HG03469 (cell line): ENCODE measurements around the gene INF2.

Source experiments
- ATAC-seq: cut with Tn5 transposase; IDR thresholded peaks from one replicate; pipeline ENCODE4 v1.9.1; 2021; ENCODE audit warnings: mild to moderate bottlenecking, moderate library complexity, moderate number of reproducible peaks; ENCODE audit not compliant: unreplicated experiment

INF2 gene

DNA sequence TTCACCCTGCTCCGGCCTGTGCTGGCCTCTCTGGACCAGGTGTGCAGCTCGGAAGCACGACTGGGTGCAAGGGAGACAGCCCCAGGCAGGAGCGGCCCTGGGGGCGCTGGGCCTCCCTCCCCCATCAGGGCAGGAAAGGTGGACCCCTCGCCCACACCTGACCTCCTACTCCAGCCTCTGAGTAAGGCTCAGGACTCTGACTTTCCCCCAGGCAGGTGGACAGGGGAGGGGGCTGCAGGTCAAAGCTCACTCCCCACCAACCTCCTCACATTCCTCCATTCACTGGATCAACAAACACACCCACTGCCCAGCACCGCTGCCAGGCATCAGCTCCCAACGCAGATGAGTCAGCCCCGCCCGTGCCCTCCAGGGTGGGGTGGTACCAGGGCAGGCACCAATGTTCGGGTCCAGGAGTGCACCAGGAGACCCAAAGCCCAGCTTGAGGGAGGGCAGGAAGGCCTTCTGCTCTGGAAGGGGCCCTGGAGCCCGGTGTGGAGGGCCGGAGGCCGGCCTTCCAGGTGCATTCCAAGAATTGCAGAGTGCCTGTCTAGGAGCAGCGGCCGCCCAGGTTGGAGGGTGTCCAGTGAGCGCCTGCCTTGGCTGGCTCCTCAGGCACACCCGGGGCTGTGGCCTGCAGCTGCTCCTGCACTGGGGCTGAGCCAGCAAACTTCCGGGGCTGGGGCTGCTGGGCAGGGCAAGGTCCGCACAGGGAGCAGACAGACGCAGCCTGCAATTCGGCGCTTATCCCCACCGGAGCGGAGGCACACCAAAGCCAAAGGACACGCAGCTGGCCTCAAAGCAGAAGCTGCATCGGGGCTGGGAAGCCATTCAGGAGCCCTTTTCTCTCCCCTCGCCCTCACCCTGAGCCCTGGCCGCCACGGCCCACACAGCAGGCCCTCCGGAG, 1.6 kb upstream of the INF2 start:
- no peak for ATAC-seq

DNA sequence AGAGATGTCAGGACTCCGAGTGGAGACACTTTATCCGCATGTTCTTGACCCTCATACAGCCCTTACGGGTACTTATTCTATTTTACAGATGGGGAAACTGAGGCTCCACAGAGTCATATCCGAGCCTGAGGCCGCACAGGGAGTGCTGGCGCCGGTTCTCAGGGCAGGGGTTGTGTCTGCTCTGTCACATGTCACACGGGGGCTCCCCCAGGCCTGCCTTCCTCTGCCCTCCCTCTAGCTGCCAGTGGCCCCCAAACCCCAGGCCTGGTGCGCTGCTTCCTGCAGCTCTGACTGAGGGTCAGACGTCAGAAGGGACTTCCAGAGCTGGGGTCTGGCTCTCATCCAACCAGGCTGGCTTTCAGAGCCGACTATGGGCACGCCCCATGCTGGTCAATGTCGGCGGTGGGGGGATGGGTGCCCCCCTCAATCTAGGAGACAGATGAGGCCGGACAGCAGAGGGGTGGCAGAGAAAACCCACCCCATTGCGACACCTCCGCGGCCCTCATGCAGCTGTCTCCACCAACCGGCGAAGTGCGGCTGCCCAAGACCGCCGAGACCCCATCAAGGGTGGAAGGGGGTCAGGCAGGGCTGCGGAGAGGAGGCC, 811 bp upstream of the INF2 start:
- ATAC-seq, result no peak

DNA sequence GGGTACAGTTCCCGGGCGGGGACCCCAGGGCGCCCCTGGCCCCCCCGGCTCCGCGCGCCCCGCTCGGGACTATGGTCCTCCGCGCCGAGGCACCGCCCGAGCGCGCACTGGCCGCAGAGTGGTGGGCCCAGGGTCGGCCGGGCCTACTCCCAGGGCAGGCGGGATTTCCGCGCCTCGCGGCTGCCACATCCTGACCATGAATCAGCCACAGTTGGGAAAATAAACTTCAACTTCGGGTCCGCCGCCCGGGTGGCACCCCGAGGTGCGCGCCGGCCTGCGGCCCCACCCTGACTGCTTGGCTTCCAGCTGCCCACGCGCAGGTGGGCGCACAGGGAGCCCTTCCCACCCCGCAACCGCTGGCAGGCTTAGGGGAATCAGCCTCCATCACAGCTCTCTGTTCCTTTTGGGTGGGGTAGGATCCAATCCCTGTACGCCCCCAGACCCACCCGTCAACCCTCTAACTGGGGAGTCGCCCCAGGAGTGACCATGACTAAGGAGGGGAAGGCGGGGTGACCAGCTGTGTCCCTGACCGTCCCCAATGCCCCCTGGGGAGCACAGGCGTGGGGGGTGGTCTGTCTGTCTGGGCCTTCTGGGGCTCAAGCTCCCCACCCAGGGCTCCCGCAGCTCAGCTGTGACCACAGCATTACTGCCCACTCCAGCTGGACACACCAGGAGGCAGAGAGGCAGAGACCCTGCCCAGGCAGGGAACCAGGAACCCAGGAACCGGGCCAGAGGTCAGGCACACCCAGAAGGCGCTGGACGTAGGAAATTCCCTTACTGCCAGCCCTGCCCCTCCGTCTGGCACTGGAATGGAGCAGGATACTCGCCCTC, 678 bp downstream of the INF2 start:
- no peak for ATAC-seq

GRCh38 chr14:104690861-104691455, 1.5 kb downstream of the INF2 start:
- no peak for ATAC-seq

DNA sequence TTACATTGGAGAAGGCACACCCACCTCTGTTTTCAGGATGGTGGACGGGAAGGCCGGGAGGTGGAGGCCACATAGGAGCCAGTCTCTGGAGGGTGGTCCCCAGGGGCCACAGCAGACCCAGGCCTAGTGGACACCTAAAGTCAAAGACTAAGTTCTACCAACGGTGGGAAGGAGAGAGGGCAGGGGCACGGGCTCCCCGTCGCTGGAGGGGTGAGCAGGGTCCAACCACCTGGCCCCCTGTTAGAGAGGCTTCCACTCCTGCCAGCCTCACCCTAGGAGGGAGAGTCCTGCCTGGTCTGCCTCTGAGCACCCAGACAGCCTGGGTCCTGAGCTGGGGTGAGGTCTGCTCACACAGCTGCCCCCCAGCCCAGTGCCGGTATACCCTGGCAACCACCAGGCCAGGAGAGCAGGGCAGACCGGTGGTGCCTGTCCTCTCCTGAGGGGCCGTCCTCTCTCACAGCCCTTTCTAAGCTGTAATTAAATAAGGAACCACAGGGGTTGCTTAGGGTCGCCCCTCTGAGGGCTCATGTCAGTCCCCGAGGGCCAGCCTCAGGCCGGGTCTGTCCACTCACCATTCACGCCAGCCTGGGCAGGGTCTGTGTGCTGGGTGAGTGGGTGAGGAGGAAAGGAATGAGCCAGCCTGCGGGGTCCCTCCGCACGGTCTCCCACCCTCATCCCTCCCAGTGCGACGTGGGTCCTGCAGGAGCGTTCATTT, 2.3 kb downstream of the INF2 start:
- no peak for ATAC-seq

- ATAC-seq, result no peak
Measured at GRCh38 chr14:104692261-104692938, 3.0 kb downstream of the INF2 start.

DNA sequence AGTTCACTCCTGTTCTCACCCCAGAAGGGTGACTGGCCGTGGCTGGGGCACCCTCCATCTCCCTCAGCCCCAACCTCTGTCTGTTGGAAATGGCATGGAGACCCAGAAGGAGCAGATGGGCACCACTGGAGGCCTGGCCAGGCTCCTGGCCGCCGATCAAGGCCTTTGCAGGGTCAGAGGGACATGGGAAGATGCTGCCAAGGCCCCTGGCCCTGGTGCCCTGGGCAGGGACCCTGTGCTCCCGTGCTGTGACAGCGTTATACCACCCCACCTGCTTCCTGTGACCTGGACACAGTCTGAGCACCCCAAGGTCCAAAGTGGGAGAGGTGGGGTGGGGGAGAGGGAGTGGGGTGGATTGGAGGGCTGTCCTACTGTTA, 3.5 kb downstream of the INF2 start:
- no peak for ATAC-seq

- no peak for ATAC-seq
Measured at GRCh38 chr14:104693482-104694431, 4.3 kb downstream of the INF2 start.

GRCh38 chr14:104694475-104694950, 5.1 kb downstream of the INF2 start:
- ATAC-seq, result no peak

- ATAC-seq, result no peak
Measured at GRCh38 chr14:104694991-104695659, 5.7 kb downstream of the INF2 start.

GRCh38 chr14:104695660-104696000, 6.2 kb downstream of the INF2 start:
- no peak for ATAC-seq

- ATAC-seq, result no peak
Measured at GRCh38 chr14:104696671-104697316, 7.4 kb downstream of the INF2 start.

DNA sequence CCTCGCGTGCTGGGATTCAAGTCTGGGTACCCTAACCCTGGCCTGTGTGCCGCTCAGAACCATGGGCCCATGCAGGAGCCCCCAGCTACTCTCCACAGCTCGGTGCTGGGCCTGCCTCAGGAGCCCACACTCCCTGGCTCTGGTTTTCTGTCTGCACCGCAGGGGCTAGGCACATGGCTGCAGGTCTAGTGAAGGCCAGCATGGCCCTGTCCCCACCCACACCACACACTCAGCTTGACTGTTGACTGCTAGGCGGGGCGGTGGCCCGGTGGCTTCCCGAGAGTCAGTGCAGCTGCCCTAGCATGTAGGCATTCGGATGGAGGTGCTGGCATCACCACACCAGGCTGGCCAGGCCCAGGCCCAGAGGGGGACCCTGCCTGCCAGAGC, 7.9 kb downstream of the INF2 start:
- ATAC-seq, result no peak

DNA sequence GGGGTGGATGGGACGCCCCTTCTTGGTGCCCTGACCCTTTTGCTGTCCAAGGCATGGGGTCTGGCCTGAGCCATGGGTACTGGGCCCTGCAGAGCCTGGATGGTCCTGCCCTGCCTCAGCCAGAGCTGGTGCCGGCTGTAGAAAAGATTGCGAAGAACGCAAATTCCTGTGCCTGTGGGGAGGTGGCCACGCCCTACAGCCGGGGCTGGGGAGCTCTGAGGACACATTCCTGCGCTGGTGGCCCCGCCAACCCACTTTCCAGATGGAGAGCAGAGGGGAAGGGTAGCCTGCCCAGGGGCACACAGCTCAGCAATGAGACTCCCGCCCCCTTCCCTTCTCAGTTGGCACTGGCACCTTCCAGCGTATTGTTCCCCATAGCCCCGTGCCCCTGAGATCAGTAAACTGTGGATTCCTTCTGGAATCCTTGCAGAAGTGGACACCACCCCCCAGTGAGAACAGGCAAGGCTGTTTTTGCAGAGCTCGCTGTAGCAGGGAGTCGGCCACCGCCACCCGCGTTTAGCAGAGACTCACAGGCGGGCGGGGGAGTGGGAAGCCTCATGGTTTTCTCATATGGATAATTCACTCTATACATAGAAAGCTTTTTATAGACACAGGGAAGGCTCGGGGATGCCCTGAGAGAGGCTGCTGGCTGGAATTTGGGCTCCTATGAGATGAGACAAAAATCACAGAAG, 8.6 kb downstream of the INF2 start:
- ATAC-seq, result no peak

- ATAC-seq, result no peak
Measured at GRCh38 chr14:104698688-104699425, 9.4 kb downstream of the INF2 start.

- ATAC-seq, result no peak
Measured at GRCh38 chr14:104699426-104699748, 10.0 kb downstream of the INF2 start.

DNA sequence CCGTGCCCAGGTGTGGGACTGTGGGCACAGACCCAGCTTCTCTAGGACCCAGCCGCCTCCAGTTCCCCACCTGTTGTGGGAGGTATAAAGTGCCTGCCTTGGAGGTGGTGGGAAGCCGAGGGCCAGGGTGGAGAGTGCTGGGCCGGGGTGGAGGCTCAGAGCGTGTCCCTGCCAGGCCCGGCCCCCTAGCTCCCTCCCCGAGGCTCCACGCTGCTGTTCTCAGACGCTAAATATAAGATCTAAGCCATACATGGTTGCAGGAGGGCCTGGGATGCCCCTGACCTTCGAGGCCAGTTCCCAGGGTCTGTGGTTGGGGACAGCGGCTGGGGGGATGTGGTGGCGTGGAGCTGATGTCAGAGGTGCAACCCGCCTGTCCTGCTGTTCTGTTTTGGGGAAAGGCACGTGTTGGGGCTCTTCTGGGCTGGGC, 10.8 kb downstream of the INF2 start:
- ATAC-seq, result no peak
